ENCODE results near the gene SLC16A10. TPM values are rescaled to one million over a fixed set of nuclear protein-coding genes. Genes with fewer than 3 reads are reported as not detected.

The SLC16A10 gene
- total RNA-seq, 2 donors from 2014 or later: 8.7 to 13.8 TPM

- Histone ChIP-seq H3K4me3 (ENCODE audit: low read length) (no peak overlapping the region), H3K4me1 (ENCODE audit: control insufficient read depth, insufficient read depth, low read length) (no peaks in the 10 kb centered on the region), H3K9ac (ENCODE audit: extremely low read depth, low read length, poor library complexity, severe bottlenecking) (no peak overlapping the region), H3K9me3 (ENCODE audit: control insufficient read depth, low read length) (no peaks in the 10 kb centered on the region), H3K36me3 (ENCODE audit: control insufficient read depth, insufficient read depth, low read length) (no peaks in the 10 kb centered on the region), H3K27ac (ENCODE audit: low read depth, low read length) (no peak overlapping the region), H3K27me3 (ENCODE audit: control insufficient read depth, insufficient read depth, low read length, poor library complexity, severe bottlenecking) (no peaks in the 10 kb centered on the region)
- peaks cover 2% of the 10 kb centered on the region for H3K36me3 Mint-ChIP-seq (ENCODE audit: low read depth)
- no peak overlapping the region for H3K27ac Mint-ChIP-seq
- no peaks in the 10 kb centered on the region for H3K27me3 Mint-ChIP-seq (ENCODE audit: insufficient read depth)
- H3K9me3 Mint-ChIP-seq: no peaks in the 10 kb centered on the region
- peaks cover 5% of the 10 kb centered on the region for H3K4me1 Mint-ChIP-seq
- no peak for TF ChIP-seq CTCF (conservative IDR thresholded peaks at IDR 0.05)
- DNase-seq: no peak
- no peak overlapping the region for H3K4me3 Mint-ChIP-seq
- WGBS, 2 experiments (ENCODE audit: insufficient coverage in 1 of 2, insufficient read length in 1 of 2): 81% methylated on average over 1 of the region's 1 CpG; no CpG with 5 or more reads in 1 of the 2 experiments
Measured at GRCh38 chr6:111215131-111215530, 127.8 kb downstream of the SLC16A10 start.

- Mint-ChIP-seq H3K27me3 (ENCODE audit: insufficient read depth) (no peaks in the 10 kb centered on the region), H3K36me3 (ENCODE audit: low read depth) (peaks cover 2% of the 10 kb centered on the region), H3K4me1 (peaks cover 5% of the 10 kb centered on the region), H3K27ac (no peak overlapping the region), H3K9me3 (no peaks in the 10 kb centered on the region), H3K4me3 (no peak overlapping the region)
- no peaks in the 10 kb centered on the region for H3K27me3 ChIP-seq (ENCODE audit: control insufficient read depth, insufficient read depth, low read length, poor library complexity, severe bottlenecking)
- 86 to 96% methylated on average over 6 of the region's 6 CpGs for WGBS, 2 experiments (ENCODE audit: insufficient coverage in 1 of 2, insufficient read length in 1 of 2)
- TF ChIP-seq CTCF (conservative IDR thresholded peaks at IDR 0.05): no peak
- H3K36me3 ChIP-seq (ENCODE audit: control insufficient read depth, insufficient read depth, low read length): no peaks in the 10 kb centered on the region
- H3K4me3 ChIP-seq (ENCODE audit: low read length): no peak overlapping the region
- H3K4me1 ChIP-seq (ENCODE audit: control insufficient read depth, insufficient read depth, low read length): no peaks in the 10 kb centered on the region
- H3K9me3 ChIP-seq (ENCODE audit: control insufficient read depth, low read length): no peaks in the 10 kb centered on the region
- H3K27ac ChIP-seq (ENCODE audit: low read depth, low read length): no peak overlapping the region
- H3K9ac ChIP-seq (ENCODE audit: extremely low read depth, low read length, poor library complexity, severe bottlenecking): no peak overlapping the region
- no peak for DNase-seq
Measured at GRCh38 chr6:111219785-111220184, 132.5 kb downstream of the SLC16A10 start.

- Mint-ChIP-seq H3K36me3 (ENCODE audit: low read depth) (peaks cover 2% of the 10 kb centered on the region), H3K27ac (no peak overlapping the region), H3K27me3 (ENCODE audit: insufficient read depth) (no peaks in the 10 kb centered on the region), H3K9me3 (no peaks in the 10 kb centered on the region), H3K4me3 (no peak overlapping the region), H3K4me1 (peaks cover 5% of the 10 kb centered on the region)
- Histone ChIP-seq H3K27me3 (ENCODE audit: control insufficient read depth, insufficient read depth, low read length, poor library complexity, severe bottlenecking) (no peaks in the 10 kb centered on the region), H3K27ac (ENCODE audit: low read depth, low read length) (no peak overlapping the region), H3K4me3 (ENCODE audit: low read length) (no peak overlapping the region), H3K4me1 (ENCODE audit: control insufficient read depth, insufficient read depth, low read length) (no peaks in the 10 kb centered on the region), H3K9me3 (ENCODE audit: control insufficient read depth, low read length) (no peaks in the 10 kb centered on the region), H3K36me3 (ENCODE audit: control insufficient read depth, insufficient read depth, low read length) (no peaks in the 10 kb centered on the region), H3K9ac (ENCODE audit: extremely low read depth, low read length, poor library complexity, severe bottlenecking) (no peak overlapping the region)
- TF ChIP-seq CTCF (conservative IDR thresholded peaks at IDR 0.05): no peak
- 79% methylated on average over 1 of the region's 1 CpG; no CpG with 5 or more reads in 1 of the 2 experiments for WGBS, 2 experiments (ENCODE audit: insufficient coverage in 1 of 2, insufficient read length in 1 of 2)
- no peak for DNase-seq
Measured at GRCh38 chr6:111220383-111221031, 133.2 kb downstream of the SLC16A10 start.
